Endothelial cell of hepatic sinusoid (primary cell): ENCODE results near the gene CLK4.

Source experiments
- in situ Hi-C: cut with HindIII; loops from 2 replicates; pipeline ENCODE4 v1.10.0; 2017; ENCODE audit warnings: low sequenced_read_pairs

CLK4 gene

GRCh38 chr5:178640331-178641045 is 13.6 kb upstream of the CLK4 start:
- in situ Hi-C loops, result no loop called here

GRCh38 chr5:178637356-178638074 is 10.7 kb upstream of the CLK4 start:
- in situ Hi-C loops, result no loop called here

DNA sequence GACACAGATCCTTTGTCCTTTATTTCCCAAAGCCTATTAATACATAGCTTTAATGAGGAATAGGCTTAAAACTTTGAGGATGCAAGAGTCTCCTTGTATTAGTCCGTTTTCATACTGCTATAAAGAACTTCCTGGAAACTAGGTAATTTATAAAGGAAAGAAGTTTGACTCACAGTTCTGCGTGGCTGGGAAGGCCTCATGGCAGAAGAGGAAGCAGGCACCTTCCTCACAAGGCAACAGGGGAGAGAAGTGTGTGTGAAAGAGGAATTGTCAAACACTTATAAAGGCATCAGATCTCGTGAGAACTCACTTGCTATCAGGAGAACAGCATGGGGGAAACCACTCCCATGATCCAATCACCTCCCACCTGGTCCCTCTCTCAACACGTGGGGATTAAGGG is 5.4 kb upstream of the CLK4 start:
- in situ Hi-C loops, result no loop called here

DNA sequence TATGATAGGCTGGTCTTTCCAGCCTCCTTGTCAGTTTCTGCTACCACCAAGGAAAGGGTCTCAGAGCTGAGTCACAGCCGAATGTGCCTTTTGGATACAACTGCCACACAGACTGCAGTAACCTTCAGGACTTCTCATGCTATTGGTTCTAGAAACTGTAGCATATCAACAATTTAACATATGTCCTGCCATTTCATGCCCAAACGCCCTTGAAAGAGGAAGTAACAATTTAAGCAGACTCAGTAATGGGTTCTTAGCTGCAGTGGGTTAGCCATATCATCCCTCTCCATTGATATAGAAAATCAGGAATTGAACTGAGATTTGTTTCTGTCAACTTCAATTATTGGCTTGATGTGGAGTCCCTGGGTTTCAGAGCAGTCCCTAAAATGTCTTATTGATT is 4.1 kb upstream of the CLK4 start:
- in situ Hi-C loops, result no loop called here

DNA sequence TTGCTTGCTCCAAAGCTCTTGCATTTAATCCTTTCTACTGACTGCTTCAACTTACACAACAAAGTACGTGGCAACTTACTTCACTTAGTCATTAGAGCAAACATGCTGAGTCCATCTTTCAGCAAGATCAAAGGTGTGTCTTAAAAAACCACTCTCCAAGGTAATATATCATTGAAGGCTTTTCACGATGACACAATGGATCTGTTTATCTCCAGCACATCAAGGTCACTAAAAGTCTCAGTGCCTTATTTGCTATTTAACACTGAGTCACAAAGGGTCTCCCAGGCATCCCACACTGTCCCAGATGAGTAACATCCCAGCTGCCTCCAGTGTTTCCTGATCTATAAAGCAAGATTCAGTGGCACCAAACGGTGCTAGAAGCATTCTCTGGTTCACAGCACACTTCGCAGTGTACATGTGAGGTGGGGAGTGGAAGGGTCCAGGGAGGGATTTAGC is 3.7 kb upstream of the CLK4 start:
- in situ Hi-C loops, result no loop called here

- in situ Hi-C loops, result no loop called here
Measured at GRCh38 chr5:178627259-178627598, 379 bp upstream of the CLK4 start.

- in situ Hi-C loops, result no loop called here
Measured at GRCh38 chr5:178625679-178626483, 969 bp downstream of the CLK4 start.

GRCh38 chr5:178624631-178625546 is 2.0 kb downstream of the CLK4 start:
- in situ Hi-C loops, result no loop called here

DNA sequence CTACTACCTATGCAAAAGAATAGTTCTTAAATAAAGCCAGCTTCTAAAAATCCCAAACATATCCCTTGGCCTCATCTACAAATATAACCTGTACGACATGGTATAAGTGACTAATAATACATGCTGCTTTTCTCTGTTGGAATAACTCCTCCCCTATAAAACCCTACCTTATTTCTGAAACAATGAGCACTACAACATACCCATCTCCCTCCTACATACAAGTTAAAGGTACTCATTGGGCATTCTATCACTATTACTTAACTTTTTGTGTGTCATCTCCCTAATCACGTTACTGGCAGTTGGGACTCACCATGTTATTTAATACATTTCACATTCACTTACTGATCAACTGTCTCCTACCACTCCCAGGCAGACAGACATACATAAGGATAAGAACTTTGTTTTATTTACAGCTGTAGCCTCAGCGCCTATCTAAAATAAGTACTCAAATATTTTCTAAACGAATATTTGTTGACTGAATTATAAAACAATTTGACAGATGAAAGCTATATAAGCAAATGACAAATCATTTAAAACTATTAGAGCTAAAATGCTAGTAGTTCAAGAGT is 4.1 kb downstream of the CLK4 start:
- in situ Hi-C loops, result no loop called here

DNA sequence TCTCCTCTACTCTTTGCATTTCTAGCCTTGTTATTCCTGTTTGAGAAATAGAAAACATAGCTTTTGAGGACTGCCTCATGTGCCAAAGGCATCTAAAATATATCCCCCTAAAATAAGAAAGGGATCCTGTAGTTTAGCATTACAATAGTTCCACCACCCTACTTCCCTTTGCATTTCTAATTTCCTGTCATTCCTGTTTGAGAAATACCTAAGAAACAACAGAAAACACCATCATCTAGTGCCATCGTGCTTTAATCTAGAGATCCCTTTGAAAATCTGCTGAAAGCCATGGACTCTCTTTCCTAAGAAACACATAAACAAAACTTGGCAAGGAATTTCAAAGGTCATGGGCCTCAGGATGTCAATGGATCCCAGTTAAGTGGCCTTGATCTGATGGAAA is 7.5 kb downstream of the CLK4 start:
- in situ Hi-C loops, result loop anchor here (5.0 kb wide), 1 partner anchor 88 kb away; no protein-coding TSS in a partner anchor

DNA sequence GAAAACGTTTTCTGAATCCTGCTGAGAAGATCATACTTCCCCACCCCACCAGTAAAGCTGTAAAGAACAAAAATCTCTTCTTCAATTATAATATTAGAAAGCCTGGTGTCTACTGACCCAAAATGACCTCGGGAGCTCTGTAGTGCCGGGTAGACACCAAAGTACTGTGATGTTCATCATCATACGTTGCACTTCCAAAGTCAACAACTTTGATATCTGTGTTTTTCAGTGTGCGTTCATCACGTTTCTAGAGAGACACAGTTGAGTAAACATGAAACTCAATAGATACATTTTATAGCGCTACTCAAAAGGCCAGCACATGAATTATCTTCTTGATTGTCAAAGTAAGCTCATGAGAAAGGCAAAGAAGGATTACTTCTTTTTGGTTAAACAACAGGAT is 14.6 kb downstream of the CLK4 start:
- in situ Hi-C loops, result no loop called here

DNA sequence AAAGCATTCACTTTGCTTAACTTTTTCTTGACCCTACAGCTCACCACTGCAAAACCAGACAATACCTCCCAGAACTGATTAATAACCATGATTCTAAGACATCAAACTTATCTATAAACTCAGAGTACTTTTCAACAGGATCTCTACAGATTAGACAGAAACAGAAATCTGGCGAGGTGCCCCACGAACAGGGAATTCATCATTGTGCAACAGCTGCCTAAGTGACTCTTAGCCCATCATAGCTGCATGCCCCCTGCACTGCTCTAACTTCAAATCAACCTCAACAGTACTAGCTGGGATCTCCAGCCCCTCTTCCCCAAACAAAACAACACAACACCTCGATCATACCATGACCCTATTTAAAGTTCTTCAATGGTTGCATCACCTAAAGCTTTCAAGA is 20.6 kb downstream of the CLK4 start:
- in situ Hi-C loops, result no loop called here

DNA sequence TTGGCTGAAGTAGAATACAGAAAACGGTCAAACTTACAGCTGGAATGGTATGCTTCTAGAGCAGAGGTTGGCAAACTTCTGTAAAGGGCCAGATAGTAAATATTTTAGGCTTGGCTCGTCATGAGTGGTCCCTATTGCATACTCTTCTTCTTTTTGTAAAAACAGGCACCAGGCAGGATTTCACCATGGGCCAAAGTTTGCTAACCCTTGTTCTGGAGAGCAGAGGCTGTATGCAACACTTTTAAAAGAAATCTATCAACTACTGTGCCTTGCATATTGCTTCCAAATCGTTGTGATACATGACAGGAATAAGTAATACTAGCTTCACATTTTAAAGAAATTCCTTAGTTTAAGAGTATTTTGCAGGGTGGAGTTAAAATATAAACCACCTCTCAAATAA is 21.1 kb downstream of the CLK4 start:
- in situ Hi-C loops, result no loop called here

DNA sequence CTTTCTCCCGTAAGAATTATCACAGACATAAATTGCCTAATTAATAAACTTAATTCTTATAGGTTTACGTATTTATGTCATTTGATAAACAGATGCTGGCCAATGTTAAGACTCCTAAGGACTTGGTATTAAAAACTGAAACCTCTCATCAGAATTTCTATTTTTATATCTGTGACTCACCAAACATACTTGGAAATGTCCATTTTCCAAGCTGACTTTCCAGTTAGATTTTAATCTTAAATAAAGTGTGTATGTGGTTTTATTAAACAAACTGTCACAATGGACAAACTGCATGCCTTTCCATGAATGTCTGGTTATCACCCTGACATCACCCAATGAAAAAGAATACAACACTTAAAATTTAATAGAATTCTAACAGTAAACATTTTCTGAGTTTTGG is 24.1 kb downstream of the CLK4 start:
- in situ Hi-C loops, result loop anchor here (5.0 kb wide), 1 partner anchor 50 kb away; no protein-coding TSS in a partner anchor

DNA sequence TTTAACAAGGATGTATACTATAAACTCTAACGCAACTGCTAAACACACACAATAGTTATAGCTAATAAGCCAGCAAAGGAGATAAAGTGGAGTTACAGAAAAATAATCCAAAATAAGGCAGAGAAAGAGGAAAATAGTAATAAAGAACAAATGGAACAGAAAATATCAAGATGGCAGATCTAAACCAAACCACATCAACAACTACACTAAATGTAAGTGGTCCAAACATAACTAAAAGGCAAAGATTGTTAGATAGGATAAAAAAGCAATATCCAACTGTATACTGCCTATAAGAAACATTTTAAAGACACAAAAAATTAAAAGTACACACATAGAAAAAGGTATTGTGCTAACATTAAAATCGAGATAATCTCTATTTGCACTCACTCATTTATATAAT is 31.1 kb downstream of the CLK4 start:
- in situ Hi-C loops, result no loop called here

DNA sequence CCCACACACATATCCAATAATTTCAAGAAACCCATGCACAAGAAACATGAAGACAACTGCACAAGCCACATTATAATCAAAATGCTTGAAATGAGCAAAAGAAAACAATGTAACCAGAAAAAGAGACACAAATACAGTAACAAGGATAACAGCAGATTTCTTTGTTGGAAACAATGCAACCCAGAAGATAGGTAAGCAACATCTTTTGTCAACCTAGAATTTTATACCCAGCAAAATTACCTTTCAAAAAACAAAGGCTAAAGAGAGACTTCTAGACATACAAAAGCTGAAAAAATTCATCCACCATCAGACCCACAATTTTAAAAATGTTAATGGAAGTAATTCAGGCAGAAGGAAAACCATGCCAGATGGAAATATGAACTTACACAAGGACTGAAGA is 31.7 kb downstream of the CLK4 start:
- in situ Hi-C loops, result no loop called here

GRCh38 chr5:178590924-178591423 is 35.9 kb downstream of the CLK4 start:
- in situ Hi-C loops, result no loop called here

DNA sequence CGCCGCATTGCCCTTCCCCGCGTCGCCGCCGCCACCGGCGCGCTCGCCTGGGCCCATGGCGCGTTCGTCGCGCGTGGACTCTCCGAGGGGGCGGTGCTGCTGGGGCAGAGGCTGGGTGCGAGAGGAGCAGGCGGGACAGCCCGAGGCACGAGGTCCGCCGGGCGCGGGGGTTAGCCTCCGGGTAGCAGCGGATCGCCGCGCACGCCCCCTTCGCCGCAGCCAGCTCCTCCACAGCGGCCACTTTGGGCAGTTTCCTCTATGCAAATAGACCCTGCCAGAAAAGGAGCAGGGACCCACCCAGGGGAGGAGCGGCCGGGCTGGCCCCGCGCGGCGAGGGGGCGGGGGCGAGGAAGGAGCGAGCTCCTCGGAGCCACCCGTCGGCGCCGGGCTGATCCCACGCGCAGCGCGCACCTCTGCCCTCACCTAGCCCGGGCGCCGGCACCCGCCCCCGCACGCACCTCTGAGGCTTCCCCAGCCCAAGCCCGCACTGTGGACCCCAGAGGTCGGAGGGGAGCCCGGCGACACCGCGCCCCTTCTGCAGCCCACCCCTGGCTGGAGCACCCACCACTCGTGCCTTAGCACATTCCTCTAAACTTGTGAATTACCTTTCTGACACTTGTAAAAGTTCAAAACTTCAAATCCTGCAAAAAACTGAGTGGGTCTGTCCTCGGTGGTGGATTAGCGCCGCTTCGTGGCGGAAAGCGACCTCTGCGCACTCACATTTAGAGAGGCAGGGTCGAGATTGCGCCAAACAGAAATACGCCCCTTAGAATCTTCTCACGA is 36.5 kb downstream of the CLK4 start, which contains the start of gene COL23A1:
Gene COL23A1 (minus strand): TSS at position 253 of the 783 bp plus-strand sequence.
- in situ Hi-C loops, result no loop called here
